ENCODE results near the gene ACAD9.
"Not testable (repeated sequence)": the region's sequence is repeated elsewhere in the genome, so short reads cannot be mapped to it uniquely, and the experiment has no call there.

The ACAD9 gene

DNA sequence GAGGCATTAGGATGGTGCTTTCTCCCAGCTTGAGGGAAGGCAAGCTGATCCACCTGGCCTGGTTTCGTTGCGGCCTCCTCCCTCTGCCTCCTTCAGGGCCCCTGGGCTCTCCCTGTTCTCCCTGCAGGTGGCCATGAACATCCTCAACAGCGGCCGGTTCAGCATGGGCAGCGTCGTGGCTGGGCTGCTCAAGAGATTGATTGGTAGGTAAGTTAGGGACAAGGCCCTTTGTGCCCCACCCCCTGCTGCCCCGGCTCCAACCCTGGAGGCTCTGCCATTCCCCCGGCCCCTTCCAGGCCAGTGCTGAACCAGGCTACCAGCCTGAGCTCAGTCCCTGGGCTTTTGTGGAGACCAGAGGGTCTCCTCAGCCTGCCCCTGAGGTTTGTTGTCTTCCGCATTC lies 23.0 kb downstream of the ACAD9 start:
- DNase-seq, result no peak

DNA sequence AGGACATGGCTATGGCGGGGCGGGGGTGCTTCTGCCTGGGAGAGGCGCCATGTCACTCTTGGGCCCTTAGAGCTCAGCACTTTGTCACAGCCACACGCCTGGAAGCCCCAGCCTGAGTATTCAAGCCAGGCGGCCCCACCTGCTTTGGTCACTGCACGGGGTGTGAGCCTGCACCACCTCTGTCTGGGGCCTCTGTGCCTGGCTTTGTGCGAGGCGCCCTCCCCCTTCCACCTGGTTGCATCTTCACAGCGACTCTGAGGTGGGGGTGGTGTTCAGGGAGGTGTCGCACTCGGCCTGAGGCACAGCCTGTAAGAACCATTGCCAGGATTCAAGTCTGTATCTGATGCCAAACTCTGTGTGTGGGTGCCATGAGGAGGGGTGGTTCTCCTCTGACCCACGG lies 24.1 kb downstream of the ACAD9 start:
- no peak for DNase-seq

DNA sequence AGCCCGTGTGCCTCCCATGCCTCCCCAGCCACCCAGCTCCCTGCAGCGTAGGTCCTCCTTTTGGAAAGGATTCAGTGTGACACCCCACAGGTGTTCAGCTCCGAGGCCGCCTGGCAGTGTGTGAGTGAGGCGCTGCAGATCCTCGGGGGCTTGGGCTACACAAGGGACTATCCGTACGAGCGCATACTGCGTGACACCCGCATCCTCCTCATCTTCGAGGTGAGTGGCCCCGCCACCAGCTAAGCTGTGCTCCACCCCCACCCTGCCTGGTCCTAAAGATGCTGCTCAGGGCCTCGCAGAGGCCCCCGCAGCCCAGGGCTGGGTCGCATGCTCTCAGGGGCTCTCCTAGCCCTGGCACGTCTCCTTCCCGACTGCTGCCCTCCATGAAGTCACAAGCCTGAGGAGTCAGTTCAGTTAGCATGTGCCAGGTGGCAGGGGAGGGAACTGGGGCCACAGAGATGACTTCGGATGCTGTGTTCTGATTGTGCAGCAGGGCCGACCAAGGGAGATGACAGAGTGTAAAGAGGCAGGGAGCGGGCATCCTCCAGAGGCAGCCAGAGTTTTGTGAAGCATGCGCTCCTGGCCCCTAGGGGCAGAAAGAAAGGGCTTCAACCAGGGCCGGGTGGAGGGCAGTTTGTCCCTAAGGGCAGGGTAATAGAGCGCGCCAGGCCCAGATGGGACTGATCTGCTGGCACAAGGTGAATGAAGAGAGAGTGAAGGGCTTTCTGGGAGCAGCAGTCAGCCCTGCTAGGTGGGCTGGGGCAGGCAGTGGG lies 26.8 kb downstream of the ACAD9 start:
- no peak for DNase-seq

DNA sequence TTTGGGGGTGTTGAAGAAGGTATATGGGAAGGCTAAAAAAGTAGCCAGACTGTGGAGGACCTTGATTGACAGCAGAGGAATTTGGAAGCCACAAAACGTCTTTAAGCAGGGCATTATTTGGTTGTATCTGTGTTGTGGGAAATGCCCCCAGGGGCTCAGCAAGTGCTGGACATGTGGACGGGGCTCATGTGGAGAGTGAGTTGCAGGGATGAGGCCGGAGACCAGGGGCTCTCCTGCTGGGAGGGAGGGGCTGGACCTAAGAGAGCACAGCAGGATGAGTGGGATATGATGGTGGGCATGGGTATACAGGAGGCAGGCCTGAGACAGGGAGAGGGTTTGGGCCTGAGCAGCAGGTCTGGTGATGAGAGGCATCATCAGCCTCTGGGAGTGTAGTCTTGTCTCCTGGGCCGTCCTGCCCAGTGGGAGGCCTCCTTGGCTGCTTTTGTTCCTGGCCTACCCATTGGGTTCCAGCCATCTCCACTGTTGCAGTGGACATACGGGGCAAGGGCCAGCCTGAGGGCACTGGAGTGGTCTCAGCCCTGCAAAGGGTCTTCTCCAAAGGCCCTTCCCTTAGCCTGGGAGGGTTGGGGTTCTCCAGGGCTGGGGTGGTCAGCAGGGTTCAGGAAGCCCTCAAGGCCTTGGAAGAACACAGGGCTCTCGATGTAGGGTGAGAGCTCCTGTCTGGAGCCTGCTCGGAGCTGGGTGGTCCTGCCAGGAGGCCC lies 27.5 kb downstream of the ACAD9 start:
- no peak for DNase-seq

DNA sequence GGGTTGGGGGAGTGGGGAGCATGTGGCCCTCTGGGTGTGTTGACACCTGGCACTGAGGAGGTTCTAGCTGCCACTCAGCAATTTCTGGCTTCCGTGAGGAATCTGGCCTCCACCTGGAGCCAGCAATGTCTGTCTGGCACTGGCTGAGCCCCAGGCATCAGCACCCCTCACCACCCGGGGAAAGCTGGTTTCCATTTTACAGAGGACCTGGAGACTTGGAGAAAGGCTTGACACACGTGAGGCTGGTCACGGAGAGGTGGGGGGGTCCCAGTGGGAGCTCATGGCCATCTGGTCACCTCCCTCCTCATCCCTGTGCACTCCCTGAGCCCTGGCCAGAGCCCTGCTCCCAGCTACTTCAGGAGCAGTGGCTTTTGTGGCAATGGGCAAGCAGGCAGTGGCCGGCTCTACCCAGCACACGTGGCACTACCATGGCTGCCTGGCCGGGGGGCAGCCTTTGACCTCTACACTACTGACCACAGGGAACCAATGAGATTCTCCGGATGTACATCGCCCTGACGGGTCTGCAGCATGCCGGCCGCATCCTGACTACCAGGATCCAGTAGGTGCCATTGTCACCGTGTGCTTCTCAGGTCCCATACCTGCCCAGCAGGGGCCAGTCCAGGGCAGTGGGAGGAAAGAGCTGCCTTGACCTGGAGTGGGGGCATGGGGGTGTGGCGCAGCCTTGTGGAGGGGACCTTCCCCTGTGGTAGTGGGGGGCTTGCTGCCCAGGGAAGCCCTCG lies 28.5 kb downstream of the ACAD9 start:
- no peak for DNase-seq

DNA sequence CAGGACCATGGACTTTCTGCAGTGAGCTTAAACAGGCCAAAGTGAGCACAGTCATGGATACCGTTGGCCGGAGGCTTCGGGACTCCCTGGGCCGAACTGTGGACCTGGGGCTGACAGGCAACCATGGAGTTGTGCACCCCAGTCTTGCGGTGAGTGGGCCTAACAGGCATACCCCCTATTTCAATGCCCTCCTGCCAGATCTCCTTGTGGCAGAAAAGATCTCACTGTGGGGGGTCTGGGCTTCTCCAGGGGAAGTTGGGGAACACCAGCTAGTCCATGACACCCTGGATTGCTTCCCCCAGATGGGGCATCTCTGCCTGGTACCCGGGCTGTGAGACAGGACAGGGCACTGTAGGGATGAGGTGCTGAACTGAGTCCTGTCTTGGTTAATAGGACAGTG lies 29.5 kb downstream of the ACAD9 start:
- DNase-seq, result no peak

DNA sequence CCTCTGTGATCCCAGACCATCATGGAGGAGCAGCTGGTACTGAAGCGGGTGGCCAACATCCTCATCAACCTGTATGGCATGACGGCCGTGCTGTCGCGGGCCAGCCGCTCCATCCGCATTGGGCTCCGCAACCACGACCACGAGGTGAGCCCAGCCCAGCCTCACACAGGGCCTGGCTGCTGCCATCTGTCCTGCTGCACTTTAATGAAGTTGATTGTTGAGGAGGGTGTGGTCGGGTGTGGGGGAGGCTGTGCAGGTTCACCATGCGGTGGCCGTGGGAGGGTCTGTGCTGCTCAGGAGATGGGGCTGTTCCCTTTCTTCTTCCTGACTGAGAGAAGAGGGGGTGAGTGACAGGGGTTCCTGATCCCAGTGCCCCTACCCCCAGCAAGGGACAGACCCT lies 30.6 kb downstream of the ACAD9 start:
- DNase-seq, result no peak

DNA sequence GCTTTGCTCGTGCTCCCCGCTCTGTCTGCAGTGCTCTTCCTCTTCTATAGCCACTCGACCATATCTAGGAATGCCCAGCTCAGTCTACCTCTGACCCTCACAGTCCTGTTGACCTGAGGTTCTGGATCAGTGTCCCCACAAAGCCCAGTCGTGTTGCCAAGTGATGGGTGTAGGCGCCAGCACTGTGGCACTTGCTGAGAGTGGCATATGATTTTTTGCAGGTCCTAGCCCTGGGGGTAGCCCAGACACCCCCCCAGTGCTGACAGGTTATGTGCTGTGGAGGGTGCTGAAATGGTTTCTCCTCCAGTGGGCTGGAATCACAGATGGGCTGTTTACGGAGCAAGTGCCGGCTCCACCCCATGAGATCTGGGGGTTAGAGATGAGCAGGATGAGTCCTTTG lies 32.5 kb downstream of the ACAD9 start:
- DNase-seq, result no peak

DNA sequence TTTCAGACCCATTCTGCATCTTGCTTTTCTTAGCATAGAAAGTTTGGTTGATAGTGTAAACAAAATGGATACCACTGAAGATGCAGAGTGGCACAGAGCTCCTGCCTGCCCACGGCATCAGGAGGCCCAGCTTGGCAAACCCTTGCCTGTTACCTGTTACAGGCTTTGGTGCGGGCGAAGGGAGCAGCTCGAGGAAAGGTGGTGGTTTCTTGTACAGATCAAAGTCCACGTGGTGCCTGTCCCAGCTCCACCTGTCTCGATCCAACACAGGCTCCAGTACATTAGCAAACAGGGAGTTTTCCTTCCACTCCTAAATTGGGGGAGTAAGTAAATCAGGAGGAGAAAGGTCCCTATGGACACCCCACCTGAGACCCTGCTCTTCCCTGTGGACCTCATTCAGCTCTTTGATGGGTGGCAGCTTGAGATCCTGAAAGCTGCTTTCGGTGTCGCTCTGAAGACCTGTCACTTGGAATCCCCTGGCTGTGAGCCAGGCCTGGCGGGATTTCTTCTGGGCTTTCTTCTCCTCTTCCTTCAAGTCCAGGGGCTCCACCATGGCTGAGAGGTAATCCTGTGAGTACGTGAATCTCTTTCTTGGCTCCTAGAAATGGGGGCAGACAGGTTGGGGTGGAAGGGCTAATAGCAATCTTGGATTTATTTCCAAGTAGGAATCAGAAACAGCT lies 35.7 kb downstream of the ACAD9 start:
- DNase-seq, result no peak

DNA sequence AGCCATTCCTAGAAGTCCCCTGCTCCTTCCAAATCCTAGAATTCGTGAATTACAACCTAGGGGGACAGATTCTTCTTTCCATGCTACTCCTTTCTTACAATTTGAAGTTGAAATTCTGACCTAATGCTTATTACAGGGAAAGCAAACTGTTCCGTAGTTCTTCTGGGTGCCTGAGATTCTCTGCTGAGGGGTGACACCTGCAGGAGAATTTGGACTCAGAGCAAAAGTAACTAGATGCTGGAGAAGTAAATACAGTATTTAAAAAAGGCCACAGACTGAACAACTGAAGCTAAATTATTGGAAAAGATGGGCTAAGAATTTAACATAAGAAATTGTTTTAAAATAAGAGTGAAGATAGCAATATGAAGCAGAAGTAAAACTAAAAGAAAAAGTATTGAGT lies 37.9 kb downstream of the ACAD9 start:
- no peak for DNase-seq

DNA sequence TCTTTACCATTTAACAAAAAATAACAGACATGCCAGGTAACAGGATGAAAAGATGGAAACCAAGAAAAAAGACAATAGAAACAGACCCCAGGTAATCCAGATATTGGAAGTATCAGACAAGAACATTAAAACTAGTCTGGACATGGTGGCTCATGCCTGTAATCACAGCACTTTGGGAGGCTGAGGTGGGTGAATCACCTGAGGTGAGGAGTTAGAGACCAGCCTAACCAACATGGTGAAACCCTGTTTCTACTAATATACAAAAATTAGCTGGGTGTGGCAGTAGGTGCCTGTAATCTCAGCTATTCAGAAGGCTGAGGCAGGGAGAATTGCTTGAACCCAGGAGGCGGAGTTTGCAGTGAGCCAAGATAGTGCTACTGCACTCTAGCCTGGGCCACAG lies 40.6 kb downstream of the ACAD9 start:
- no peak for DNase-seq

DNA sequence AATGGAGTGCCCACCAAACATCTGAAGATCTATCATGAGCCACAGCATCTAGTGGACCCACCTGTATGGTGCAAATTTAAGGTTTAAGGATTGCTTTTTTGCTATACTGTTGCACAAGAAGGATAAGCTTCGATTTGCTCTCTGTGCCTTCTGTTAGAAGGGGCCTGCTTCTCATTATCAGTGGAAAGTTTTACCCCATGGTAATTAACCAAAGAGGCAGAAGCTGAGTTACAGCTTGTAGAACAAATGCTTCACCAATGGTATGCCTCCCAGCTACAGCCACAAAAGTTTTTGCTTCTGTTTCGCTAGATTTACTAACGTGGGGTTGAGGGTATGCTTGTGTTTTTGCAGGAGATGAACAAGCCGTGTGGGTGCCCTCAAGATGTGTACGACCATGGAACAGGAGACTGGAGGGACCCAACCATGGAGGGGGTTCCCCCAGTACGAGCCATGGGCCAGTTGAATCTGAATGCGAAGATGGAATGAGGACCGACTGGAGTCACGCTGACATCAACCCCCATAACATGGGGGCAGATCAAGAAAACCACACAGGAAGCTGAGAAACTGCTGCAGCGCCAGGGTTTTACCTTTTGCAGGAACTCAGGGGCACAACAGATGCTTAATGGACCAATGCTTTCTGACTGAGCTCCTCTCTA lies 43.5 kb downstream of the ACAD9 start:
- DNase-seq, result peak; percentile 61

DNA sequence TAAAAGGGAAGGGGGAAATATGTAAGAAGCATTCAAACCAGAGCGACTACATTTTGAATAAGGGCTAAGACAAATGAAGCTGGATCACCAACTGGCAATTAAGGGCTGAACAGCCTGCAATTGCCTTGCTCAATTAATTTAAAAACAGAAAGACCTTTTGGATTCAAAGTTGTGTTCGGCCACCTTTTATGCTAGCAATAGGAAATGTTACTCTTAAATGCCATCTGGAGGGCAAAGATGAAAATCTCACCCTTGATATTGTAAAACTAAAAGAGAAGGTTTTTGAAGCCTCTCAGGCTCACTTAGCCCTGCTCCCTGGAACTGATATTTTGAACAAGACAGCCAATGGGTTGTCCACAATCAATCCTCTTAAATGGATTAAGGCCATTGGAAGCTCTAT lies 44.2 kb downstream of the ACAD9 start:
- no peak for DNase-seq

DNA sequence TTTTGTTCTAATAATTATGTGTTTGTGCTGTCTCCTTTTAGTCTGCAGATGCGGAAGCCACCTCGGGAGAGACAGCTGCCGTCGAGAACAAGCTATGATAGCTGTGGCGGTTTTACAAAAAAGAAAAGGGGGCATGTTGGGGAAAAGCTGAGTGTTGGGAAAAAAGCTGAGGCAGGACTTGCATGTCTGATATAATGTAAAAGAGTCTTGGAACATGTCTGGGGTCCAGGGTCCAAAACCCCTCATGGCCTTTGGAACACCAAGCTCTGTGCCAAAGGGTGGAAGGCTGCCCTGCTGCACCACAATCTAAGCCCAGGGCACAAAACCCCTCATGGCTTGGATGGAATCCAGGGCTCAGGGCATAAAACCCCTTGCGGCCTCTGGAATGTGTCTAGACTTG lies 44.6 kb downstream of the ACAD9 start:
- not testable (repeated sequence) for DNase-seq

DNA sequence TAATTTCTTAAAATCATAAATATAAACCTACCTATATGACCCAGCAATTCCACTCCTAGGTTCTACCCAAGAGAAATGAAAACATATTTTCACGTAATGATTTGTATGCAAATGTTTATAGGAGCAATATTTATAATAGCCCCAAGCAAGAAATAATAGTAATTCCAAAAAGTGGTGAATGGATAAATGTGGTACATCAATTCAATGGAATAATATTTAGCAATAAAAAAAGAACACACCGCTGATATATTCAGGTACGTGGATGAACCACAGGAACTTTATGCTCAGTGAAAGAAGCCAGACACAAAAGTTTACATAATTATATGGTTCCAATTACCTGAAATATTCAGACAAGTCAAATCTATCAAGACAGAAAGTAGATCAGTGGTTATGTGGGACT lies 49.9 kb downstream of the ACAD9 start:
- DNase-seq, result no peak

DNA sequence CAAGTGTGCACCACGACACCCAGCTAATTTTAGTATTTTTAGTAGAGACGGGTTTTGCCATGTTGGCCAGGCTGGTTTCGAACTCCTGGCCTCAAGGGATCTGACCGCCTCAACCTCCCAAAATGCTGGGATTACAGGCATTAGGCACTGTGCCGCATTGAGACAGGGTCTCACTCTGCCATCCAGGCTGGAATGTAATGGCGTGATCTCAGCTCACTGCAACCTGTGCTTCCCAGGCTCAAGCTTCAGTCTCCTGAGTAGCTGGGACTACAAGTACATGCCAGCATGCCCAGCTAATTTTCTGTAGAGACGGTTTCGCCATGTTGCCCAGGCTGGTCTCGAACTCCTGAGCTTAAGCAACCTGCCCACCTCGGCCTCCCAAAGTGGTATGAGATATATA lies 51.6 kb downstream of the ACAD9 start:
- DNase-seq, result no peak

DNA sequence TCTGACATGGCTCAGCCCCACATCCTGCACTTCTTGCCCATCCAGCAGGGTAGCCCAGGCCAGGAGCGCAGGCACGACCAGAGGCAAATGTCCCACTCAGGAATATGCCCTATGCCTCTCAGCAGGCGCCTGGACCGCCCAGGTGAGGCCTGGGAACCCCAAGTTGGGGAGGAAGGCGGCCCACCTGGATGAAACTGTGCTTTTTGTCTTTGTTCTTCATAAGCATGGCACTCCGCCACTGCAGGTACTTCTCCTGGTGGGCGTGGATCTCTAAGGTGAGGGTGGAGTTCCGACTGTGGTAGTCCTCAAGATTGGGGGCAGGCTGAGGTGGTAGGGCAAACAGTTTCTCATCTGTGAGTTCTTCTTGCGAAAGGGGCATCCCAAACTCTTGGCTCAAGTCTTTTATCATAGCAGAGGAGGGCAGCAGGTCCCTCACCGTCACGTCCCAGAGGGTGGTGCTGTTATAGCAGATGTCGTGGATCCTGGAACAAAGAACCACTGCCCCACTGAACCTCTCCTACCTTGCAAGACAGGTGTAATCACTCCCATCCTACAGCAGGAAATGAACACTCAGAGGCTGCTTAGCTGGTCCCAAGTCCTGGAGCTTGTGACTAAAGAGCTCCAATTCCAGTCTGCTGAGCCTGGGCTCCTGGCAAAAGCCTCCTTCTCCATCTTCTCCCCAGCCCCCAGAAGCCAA lies 53.2 kb downstream of the ACAD9 start:
- no peak for DNase-seq

DNA sequence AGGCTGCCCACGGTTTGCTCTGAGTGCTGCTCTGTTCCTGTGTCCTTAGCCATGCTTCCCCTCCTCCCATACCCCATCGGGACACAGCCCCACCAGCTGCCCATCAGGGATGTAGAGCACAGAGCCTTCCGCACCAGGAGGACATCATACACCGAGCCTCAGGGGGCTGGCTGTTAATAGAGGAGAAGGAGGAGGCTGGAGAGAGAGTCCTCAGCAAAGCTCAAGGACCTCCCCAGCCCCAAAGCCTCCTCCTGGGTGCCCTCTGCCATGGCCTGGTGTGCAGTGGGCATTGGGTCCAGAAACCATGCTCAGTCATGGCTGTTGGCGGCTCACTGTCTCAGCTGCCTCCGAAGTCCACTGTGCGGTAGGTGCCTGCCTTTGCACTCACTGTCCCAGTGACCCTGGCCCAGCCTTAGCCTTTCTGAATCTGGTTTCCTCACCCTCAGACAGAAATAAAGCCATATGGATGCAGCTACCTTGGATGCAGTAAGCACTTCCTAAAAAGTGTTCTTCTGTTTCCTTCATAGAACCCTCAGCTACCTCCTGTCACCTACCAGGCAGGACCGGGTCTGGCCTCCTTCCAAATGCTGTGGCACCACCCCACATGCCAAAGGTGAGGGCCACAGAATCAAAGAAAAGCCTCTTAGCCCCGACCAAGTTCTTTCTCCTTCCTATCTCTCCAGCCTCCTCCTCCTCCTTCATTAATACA lies 53.9 kb downstream of the ACAD9 start:
- no peak for DNase-seq

DNA sequence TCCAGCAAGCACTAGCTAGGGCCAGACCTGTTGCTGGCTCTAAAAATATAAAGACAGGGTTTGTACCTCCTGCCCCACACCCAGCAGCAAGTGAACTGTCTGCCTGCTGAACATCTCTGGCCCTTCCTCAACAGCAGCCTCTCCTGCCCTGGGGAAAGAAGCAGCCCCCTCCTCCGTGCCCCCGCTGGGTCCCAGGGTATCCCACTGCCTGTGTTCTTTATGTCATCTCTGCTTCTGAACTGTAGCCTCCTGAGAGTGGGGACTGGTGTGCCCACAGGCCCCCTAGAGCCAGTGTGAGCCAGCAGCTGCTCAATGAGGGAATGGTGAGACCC lies 54.5 kb downstream of the ACAD9 start:
- DNase-seq, result no peak

DNA sequence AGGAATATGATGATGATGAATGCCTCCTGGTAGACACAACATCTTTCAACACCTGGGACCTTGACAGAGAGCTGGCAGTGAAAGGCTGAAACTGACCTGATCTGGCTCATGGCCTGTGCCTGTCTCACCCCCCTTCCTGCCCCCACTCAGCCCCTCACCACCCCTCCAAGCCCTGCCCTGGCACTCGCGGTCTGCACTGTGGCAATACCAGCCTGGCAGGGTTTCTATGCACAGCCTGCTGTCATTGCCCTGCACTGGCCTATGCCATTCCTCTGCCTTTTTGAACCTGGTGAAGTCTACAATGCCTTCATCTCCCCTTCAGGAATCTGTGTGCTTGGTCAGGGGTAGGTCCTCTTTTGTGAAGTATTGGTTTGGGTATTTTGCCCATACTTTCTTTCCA lies 56.5 kb downstream of the ACAD9 start:
- no peak for DNase-seq

DNA sequence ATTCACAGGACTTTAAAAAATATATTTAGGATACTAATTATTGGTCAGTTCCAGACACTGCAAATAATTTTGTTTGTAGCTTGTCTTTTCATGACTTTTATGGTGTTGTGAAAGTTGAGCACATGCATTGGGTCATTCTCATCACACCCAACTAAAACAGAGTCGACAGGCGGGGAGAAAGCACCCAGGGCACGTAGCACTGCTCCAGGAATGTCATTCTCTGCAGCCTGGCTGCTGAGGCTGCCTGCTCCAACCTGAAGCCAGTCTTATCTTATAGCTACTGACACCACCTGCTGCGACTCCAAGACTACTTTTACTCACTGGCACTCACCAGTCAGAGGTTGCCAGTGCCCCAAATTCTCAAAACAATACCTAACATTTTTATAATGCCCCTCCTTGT lies 56.9 kb downstream of the ACAD9 start:
- no peak for DNase-seq

DNA sequence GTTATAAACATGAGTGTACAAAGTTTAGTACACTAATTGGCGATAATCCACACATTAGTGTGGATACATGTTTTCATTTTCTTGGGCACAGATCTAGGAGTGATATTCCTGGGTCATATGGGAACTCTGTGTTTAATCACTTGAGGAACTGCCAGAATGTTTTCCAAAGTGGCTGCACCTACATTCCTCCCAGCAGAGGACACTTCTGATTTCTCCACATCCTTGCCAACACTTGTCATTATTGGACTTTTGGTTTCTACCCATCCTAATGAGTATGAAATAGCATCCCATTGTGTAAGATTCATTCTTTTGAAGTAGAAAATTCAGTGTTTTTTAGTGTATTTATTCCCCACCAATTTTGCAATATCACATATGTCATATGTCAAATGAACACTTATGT lies 60.8 kb downstream of the ACAD9 start:
- no peak for DNase-seq

All from activated T-cell treated with anti-CD3 and anti-CD28 coated beads, Interleukin-2, amount 50 U/mL, for 48 hours (primary cell).